Skin epidermis (tissue), 12 donors: Measurements from ENCODE around the gene COIL.

Experiments used
- H3K27ac ChIP-seq, 21 experiments: fragments of 200-600 bp; sonication (generic) in 11 of 21; one replicate each; pipeline ENCODE4 v1.5.0; 2020; ENCODE audit warnings: mild to moderate bottlenecking in 3 of 21, inconsistent platforms in 2 of 21, moderate library complexity in 2 of 21
- H3K4me3 ChIP-seq, 7 experiments: fragments of 200-600 bp; sonication (generic) in 2 of 7; one replicate each; pipeline ENCODE4 v1.5.0; 2020; ENCODE audit warnings: inconsistent platforms in 2 of 7, mild to moderate bottlenecking in 2 of 7, moderate library complexity in 1 of 7

COIL gene

DNA sequence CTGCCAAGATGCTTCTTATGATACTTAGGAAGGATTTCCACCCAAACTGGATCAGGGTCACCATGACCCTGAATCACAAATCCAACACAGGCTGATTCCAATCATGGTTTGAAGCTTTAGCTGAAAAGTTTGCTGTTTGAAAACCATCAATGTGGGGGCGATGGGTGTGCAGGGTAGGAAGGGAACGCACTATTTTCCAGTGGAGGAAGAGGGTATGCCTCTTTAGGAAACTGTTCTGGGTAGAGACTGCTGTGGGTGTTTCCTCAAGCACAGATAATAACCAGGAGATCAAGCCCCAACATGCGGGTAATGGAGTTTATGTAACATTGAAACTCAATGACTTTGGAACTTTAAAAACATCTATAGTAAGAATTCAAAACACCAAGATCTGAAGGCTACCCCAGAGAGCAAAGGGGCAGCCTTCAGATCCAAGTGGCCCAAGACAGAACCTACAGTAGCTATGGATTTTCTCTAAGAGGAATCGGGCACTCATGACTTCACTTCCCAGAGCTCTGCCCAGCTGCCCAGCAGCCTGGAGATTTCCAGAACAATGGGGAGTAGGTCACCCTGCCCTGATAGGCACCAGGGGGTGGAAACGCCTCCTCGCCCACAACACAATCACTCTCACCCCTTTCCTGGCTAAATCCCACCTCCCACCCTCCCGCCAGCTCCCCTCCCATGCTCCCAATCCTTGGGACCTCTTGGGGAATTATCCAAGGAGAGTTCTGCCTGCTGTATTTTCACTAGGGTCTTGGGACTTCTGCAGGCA is 69.8 kb downstream of the COIL start:
- no peak overlapping the region for H3K4me3 ChIP-seq
- H3K27ac ChIP-seq = peak overlapping the region in 2 of 21 experiments; percentile 4 to 46

DNA sequence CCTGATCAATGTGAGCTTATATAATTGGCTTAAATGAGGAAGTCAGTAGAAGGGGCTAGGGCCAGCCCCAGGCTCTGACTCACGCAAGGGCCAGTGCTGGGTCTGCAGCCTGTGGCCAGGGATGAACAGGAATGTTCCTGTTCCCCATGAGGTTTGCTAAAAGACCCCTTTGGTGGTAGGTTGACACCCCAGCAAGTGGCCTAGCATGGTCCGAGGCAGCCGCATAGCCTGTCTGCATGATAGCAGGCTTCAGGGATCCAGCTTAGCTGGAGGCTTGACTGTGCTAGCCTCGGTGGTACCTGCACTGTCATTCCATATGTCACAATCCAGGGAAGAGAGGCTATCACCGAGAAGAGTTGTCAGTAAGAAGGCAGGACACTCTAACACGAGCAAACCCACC is 70.5 kb downstream of the COIL start:
- Histone ChIP-seq H3K4me3 (no peak overlapping the region), H3K27ac (peak overlapping the region in 1 of 21 experiments; percentile 46)
